ENCODE results near the gene ADGRA3.
A peak's percentile ranks its signal among the peaks of the same experiment; 100 is the strongest.

ADGRA3 gene

DNA sequence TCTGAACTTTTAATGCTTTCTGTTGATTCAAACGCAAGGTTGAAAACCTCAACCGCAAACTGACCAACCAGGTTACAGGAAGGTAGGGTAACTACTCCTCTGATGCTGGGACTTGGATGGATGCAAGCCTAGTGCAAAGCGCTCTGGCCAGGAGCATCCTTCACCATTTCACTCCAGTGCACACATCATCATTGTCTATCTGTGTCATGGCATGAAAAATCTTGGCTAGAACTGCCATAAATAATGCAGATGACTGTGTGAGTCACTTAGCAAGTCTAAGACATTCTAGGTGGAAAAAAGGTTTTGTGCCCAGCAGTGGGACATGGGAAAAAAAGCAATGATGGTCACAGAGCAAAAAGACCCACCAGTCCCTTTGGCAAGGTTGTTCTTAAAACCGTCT lies 10.9 kb downstream of the ADGRA3 start:
- Histone ChIP-seq H3K4me3 (ENCODE audit: severe bottlenecking) (no peak overlapping the region), H3K9me3 (ENCODE audit: severe bottlenecking) (no peaks in the 10 kb centered on the region), H3K27me3 (ENCODE audit: insufficient read depth, poor library complexity, severe bottlenecking) (no peaks in the 10 kb centered on the region), H3K27ac (ENCODE audit: poor library complexity, severe bottlenecking) (no peak overlapping the region), H3K4me1 (ENCODE audit: insufficient read depth, poor library complexity, severe bottlenecking) (peaks cover 19% of the 10 kb centered on the region), H3K36me3 (ENCODE audit: low read depth) (no peaks in the 10 kb centered on the region)
- no peak for ATAC-seq (ENCODE audit: low read depth)
- DNase-seq (ENCODE audit: low spot score): no peak
- TF ChIP-seq, protein P1, sequence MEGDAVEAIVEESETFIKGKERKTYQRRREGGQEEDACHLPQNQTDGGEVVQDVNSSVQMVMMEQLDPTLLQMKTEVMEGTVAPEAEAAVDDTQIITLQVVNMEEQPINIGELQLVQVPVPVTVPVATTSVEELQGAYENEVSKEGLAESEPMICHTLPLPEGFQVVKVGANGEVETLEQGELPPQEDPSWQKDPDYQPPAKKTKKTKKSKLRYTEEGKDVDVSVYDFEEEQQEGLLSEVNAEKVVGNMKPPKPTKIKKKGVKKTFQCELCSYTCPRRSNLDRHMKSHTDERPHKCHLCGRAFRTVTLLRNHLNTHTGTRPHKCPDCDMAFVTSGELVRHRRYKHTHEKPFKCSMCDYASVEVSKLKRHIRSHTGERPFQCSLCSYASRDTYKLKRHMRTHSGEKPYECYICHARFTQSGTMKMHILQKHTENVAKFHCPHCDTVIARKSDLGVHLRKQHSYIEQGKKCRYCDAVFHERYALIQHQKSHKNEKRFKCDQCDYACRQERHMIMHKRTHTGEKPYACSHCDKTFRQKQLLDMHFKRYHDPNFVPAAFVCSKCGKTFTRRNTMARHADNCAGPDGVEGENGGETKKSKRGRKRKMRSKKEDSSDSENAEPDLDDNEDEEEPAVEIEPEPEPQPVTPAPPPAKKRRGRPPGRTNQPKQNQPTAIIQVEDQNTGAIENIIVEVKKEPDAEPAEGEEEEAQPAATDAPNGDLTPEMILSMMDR (IDR thresholded peaks at IDR 0.05; ENCODE audit: poor library complexity, severe bottlenecking): no peak

DNA sequence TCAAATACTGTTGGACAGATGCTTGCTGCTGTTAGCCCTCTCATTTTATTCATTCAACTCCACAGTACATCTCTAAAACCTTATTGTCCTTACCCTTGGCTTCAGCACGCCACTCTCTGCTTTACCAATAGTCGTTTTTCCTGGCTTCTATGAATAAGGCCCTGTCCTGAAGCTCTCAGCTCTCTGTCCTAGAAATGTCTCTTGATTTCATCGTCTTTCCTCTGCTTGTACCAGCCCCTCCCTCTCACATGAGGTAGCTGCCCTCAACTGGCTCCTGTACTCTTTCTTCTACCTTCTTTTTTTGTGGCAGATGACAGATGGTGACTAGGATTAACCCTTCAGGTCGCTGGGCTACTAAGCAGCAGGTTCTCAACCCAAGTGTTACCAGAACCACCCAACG lies 11.4 kb downstream of the ADGRA3 start:
- Histone ChIP-seq H3K27ac (ENCODE audit: poor library complexity, severe bottlenecking) (no peak overlapping the region), H3K4me3 (ENCODE audit: severe bottlenecking) (no peak overlapping the region), H3K4me1 (ENCODE audit: insufficient read depth, poor library complexity, severe bottlenecking) (peaks cover 19% of the 10 kb centered on the region), H3K36me3 (ENCODE audit: low read depth) (no peaks in the 10 kb centered on the region), H3K27me3 (ENCODE audit: insufficient read depth, poor library complexity, severe bottlenecking) (no peaks in the 10 kb centered on the region), H3K9me3 (ENCODE audit: severe bottlenecking) (no peaks in the 10 kb centered on the region)
- ATAC-seq (ENCODE audit: low read depth) (no peak), DNase-seq (ENCODE audit: low spot score) (no peak)
- TF ChIP-seq, protein P1 (IDR thresholded peaks at IDR 0.05; ENCODE audit: poor library complexity, severe bottlenecking): no peak

DNA sequence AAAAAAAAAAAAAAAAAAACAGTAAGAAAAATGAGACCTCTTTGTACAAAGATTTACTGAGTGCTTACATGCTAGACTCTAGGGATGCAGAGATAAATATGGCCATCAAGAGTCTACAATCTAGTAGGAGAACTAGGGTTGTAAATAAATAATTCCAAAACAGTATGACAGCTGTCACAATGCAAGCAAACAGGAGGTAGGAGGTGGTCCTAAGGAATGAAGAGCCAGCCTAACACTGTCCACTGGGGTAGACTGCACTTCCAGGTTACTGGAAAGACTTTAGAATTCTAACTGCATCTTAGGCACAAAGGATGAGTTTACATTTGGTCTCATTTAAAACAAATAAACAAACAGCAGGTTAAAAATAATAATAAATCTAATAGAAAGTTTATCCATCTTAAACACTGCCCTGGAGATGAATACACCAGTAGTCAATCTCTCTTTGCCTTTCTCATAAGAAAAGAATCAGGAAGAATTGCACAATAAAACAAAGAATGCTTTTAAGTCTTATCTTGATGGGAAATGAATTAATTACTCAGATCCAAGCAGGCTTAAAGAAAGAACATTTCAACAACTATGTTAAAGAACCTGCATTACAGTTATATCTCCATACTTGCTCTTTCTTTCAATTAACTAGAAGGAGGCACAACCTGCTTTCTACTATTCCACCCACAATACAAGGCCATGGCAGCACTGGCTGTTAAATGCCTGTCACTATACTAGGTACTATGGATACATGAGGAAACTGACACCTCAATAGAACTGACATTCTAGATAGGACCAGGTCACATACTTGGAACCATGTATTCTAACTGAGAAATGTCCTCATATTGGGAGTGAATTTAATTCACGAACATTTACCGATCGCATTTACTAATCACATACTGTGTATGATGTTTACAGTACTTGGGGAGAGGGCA lies 12.7 kb downstream of the ADGRA3 start:
- H3K4me3 ChIP-seq (ENCODE audit: severe bottlenecking): no peak overlapping the region
- DNase-seq (ENCODE audit: low spot score): no peak
- TF ChIP-seq, protein P1 (IDR thresholded peaks at IDR 0.05; ENCODE audit: poor library complexity, severe bottlenecking): no peak
- peaks cover 11% of the 10 kb centered on the region for H3K4me1 ChIP-seq (ENCODE audit: insufficient read depth, poor library complexity, severe bottlenecking)
- no peaks in the 10 kb centered on the region for H3K27me3 ChIP-seq (ENCODE audit: insufficient read depth, poor library complexity, severe bottlenecking)
- H3K9me3 ChIP-seq (ENCODE audit: severe bottlenecking): no peaks in the 10 kb centered on the region
- no peak overlapping the region for H3K27ac ChIP-seq (ENCODE audit: poor library complexity, severe bottlenecking)
- no peaks in the 10 kb centered on the region for H3K36me3 ChIP-seq (ENCODE audit: low read depth)
- peak; percentile 34; the same call in 2 of the 3 replicates for ATAC-seq (ENCODE audit: low read depth)

DNA sequence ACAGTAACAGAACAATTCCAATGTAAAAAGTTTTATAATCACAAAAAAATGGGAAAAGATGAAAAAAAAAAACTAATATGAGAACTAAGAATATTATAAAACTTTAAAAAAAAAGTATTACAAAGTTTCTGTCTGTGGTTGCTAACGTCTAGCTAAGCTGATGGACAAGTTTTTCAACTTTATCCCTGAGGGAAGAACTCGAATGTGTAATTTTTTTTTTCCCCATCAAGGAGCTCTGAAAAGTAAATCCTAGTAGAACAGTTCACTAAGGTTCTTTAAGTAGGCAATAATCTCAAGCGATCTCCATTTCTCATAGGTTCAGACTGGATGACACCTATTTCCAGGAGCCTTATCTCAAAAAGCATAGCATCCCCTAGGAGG lies 14.2 kb downstream of the ADGRA3 start:
- Histone ChIP-seq H3K27me3 (ENCODE audit: insufficient read depth, poor library complexity, severe bottlenecking) (no peaks in the 10 kb centered on the region), H3K9me3 (ENCODE audit: severe bottlenecking) (no peaks in the 10 kb centered on the region), H3K4me1 (ENCODE audit: insufficient read depth, poor library complexity, severe bottlenecking) (no peaks in the 10 kb centered on the region), H3K4me3 (ENCODE audit: severe bottlenecking) (no peak overlapping the region), H3K27ac (ENCODE audit: poor library complexity, severe bottlenecking) (no peak overlapping the region), H3K36me3 (ENCODE audit: low read depth) (no peaks in the 10 kb centered on the region)
- ATAC-seq (ENCODE audit: low read depth) (no peak), DNase-seq (ENCODE audit: low spot score) (no peak)
- TF ChIP-seq, protein P1 (IDR thresholded peaks at IDR 0.05; ENCODE audit: poor library complexity, severe bottlenecking): no peak
